Renal pelvis (tissue), 4 donors: ENCODE data around the gene CNOT4. TPM values are rescaled to one million over a fixed set of nuclear protein-coding genes. Genes with fewer than 3 reads are reported as not detected.

Source experiments
- DNase-seq: peaks from one replicate; pipeline ENCODE4 v3.0.0-alpha.2; 2013
- polyA plus RNA-seq, 3 donors: library from polyadenylated mRNA; unstranded; fragments of 120-200 nt; gene quantifications; one replicate each; pipeline ENCODE4 v1.2.1, GENCODE V29; 2013; ENCODE audit not compliant: insufficient read length in 3 of 3

The CNOT4 gene
- polyA plus RNA-seq, 3 donors, result 33.6 to 35.9 (median 34.7) TPM

DNA sequence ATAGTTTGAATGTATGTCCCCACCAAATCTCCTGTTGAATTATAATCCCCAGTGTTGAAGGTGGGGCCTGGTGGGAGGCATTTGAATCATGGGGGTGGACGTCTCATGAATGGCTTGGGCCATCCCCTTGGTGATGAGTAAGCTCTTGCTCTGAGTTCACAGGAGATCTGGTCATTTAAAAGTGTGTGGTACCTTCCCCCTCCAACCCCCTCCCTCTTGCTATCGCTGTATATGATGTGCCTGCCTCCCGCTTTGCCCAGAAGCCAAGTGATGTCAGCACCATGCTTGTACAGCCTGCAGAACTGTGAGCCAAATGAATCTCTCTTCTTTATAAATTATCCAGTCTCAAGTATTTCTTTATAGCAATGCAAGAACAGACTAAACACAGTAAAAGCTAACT lies 103.0 kb downstream of the CNOT4 start:
- no peak for DNase-seq

DNA sequence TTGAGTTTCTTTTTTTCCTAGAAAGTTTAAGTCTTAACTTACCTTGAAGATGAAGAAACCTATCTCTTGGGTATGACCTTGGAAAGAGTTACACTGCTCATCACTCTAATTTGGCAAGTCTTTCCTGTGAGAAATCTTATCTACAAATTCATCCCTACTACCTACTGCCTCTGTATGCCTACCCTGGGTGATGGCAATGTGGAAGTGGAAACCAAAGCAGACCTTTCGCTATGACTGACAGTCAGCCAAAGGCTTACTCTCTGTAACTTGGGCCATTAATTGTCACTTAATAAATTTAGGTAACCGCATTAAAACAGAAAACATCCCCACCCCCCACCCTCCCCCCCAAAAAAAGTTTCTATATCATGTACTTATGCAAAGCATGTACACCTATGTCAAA lies 103.9 kb downstream of the CNOT4 start:
- DNase-seq, result no peak

DNA sequence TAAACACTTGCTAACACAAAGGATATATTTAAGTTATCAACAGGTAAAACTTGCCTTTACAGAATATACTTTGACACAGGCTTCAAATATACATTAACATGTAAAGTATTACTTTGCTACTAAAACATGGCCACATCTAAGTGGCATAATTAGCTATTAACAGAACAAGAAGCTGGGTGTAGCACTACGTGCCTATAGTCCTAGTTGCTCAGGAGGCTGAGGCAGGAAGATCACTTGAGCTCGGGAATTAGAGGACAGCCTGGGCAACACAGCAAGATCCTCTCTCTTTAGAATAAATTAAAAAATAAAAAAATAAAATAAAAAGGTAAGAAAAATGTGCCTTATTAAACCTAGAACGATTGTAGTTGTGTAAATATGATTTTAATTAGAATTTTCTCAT lies 106.6 kb downstream of the CNOT4 start:
- DNase-seq, result no peak

DNA sequence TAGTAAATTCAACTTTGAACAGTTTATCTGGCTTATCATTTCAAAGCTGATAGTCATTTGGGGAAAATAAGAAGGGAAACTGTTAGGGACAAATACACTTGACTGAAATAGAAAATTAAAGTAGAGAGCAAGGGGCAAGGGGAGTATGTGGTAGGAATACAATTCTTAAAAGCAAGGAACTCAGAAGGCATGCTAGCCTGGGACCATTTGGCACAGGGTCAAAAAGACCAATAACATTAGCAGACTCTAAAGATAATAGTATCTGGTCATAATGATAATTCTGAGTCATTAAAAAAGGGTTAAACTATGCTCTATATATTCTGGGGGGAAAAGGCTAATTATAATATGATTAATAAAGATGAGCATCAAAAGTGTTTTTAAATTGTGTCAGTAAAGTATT lies 112.2 kb downstream of the CNOT4 start:
- DNase-seq, result no peak

DNA sequence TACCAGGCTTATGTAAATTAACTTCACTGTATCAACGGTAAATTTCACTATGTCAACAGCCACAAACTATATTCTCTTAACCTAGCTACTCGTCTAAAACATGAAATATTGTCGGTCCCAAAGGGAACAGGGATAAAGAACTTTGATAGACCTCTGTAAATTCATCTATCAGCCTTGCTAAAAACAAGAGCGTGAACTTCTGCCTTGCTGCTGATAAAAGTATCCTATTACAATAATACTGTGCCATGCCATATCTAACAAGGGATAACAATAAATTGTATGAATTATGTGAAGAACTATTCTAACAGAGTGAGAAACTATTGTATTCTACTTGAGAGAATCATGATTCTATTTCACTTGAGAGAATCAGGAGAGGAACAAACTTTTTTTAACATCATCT lies 117.2 kb downstream of the CNOT4 start:
- DNase-seq, result no peak

DNA sequence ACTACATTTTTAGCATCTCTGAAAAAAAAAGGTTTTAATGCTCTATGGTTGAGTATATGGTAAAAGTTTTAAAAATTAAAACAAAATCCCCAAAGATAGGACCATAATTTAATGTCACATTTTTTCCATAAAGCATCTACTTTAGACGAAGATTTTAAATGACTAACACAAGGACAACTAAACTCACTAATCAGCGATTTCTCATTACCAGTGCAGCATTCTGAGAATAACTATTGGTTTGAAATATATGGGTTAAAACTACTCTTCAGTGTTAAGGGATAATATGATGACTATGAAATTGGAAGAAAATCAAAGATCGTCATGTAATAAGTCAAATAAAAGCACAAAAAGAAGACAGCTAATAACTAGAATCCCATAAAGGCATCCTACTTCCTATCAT lies 118.4 kb downstream of the CNOT4 start:
- DNase-seq, result no peak

DNA sequence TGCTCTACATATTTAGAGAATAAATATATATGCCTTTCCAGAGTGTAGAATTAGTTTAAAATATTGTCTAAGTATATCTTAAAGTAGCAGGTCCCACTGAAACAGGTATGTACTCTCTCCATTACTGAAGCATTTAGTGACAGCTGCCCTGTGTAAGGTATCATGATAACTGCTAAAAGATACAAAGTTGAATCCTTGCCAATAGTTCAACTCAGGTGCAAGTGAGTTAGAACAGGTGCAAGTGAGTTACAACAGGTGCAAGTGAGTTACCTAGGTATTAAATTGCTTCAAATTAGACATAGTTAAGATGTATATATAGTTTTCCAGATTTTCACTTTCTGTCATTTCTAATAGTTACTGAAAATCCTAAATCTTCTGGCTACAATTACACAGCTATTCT lies 119.1 kb downstream of the CNOT4 start:
- no peak for DNase-seq

DNA sequence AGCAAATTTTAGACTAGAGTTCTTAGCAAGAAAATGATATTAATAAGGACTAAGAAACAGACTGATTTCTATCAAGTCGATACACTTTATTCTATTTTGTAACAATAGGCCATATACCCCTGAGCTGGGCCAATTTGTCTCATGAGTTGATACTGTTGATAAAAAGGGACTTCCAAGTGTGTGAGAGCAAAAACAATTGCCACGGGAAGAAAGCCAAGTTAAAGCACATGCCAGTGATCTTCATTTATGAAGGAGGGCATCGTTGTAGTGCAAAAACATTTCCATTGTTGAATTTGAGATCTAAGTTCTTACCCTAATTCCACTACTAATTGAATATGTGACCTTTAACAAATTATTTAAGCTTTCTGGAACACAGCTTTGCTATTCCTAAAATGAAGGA lies 119.9 kb downstream of the CNOT4 start:
- DNase-seq, result no peak

DNA sequence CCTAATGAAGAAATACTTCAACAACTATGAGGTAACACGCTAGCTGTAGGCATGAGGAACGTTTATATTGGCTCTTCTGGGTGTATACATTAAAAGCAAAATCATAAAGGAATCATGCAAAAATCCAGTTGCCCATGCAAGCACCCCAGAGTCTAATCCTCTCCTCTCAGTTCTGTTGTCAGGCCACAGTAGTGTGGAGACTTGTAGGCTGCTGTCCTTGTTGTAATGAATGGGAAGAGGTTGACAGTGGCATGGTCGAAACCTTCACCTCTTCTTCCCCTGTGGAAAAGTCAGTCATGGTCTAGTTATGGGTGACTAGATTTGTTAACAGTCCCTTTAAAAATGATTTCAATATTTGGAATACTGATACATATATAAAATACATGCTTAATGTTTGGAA lies 121.3 kb downstream of the CNOT4 start:
- no peak for DNase-seq

DNA sequence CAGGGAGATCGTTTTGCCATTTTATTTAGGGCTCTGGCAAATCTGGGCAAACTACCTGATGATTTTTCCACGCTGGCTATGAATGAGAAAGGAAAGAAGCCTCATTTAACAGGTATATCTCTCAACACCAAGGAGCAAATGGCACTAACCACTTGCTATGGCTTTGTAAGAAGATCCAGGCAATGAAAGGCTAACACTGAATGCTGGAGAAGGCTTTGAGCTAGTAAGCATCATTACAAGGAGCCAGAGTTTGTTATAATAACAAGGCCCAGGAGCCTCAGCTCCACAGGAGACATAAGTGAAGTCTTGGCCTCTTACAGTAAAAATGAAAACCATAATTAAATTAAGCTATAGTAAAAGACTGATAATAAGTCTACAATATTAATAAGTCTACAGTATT lies 123.1 kb downstream of the CNOT4 start:
- DNase-seq, result no peak

DNA sequence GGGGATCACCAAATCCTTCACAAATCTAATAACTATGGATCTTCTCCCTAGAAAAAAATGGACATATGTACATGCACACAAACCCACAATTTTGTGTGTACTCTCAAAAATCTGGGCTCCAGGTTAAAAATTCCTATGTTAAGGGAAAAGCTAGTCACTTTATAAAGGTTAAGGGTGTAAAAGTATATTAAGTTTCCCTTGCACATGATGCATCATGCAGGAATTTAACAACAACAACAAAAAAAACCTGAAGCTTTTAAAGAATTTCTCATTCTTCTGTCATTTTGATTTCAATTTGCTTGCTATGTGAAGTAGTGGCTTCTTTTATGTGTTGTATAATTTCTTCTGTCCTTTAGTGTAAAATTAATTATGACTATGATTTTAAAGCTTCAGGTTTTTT lies 123.7 kb downstream of the CNOT4 start:
- no peak for DNase-seq

DNA sequence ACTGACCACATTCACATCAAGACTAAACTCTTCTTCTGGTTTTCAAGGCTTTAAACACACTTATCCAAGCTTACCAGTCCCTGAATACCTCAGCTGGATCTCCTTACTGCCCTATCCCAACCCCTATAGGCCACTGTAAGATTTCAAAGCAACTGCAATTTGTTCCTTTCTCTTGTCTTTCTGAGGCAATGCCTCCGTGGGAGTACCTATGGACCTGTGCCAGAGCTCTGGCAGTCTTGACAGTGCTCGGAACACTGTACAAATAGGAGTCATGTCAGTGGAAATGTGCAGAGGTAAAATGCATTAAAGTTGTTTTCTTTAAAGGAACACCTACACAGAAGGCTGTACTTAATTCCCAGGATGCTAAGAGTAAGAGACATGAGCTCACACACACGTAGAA lies 124.7 kb downstream of the CNOT4 start:
- DNase-seq, result no peak

DNA sequence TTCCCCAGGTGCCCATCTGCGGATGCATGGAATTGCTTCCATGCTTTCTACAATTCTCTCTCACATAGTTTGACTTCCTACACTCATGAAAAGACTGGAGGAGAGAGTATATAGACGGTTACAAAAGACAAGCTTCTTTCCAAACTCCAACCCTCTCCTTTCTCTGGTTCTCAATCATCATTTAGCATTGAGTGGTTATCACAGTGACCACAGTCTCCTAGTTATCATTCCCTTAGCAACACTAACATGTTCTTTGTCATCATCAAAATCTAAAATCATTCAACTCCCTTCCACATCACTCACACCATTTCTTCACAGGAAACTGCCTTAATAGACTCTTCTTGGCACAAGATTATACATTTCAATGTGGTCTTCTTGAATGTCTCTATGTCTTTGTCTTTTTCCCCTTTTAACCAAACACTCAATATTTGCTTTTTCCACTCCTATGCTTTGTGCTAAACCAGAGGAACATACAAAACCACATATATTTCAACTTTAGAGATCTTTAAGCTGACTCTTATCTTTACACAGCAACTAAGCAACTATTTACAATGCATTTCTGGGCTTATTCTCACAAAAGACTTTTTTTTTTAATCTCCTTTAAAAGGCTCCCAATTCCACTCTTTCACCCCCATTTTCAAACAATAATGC lies 126.3 kb downstream of the CNOT4 start:
- DNase-seq, result no peak

DNA sequence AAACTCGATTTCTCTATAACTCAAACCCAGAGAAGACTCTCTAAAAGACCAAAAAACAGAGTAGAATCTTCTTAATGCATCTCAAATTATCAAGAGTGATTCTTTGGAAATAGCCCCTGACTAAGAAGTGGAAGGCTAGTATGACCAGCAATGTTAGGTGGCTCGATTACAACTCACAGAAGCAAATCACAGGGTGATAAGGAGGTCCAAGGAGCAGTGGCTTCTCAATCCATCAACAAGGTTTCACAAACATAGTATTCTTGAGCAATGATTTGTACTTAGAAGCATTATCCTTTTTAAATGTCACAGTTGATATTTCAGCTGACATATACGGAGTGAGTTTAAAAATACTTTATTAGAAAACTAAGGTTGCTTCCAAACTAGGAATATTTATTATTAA lies 127.7 kb downstream of the CNOT4 start:
- no peak for DNase-seq

DNA sequence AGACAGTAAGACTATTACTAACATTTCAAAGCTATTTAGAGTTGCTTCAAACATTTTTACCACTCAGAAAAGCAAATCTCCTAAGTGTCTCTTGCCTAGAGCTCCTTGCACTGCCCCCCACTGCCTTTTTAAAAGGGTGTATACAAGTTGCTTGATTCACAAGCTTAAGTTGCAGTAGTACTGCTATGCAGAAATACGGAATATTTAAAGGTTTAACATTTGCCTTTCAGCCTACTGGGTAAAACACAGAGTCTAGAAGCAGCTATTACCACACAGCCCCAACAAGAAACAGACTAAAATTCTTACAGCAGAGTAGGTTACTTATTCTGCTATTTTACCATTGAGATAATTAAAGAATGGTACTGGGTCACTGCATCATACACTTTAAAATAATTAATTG lies 128.5 kb downstream of the CNOT4 start:
- DNase-seq, result no peak

DNA sequence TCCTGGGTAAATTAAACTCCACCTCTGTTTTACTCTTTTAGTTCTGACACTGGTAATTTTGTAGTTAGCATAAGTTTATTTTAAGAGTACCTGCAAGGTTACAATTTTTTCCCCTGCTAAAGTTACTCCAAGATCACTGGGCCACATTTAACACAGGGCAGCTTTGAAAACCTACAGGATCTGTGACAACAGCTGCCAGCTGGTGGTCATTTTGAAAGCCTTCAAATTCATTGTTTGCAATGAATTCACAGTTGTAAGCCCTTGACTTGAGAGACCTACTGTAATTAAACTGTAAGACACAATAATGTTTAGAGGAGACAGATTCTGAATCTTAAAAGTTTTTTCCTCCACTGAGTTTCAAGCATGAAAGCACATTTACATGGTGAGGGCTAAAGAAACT lies 129.6 kb downstream of the CNOT4 start:
- DNase-seq, result no peak

DNA sequence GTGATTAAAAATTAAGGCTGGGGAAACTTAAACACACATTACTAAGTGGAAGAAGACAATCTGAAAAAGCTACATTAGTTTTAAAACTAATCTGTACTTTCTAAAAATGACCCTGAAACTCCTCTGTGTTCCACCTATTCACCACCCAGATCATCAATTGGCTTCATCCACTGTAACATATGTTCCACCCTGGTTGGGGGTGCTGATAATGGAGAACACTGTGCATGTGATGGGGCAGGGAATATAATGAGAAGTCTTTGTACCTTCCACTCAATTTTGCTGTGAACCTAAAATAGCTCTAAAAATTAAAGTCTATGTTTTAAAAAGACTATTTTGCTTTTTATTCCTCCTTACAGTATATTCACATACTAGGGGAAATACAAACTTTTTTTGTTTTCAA lies 132.7 kb downstream of the CNOT4 start:
- no peak for DNase-seq

DNA sequence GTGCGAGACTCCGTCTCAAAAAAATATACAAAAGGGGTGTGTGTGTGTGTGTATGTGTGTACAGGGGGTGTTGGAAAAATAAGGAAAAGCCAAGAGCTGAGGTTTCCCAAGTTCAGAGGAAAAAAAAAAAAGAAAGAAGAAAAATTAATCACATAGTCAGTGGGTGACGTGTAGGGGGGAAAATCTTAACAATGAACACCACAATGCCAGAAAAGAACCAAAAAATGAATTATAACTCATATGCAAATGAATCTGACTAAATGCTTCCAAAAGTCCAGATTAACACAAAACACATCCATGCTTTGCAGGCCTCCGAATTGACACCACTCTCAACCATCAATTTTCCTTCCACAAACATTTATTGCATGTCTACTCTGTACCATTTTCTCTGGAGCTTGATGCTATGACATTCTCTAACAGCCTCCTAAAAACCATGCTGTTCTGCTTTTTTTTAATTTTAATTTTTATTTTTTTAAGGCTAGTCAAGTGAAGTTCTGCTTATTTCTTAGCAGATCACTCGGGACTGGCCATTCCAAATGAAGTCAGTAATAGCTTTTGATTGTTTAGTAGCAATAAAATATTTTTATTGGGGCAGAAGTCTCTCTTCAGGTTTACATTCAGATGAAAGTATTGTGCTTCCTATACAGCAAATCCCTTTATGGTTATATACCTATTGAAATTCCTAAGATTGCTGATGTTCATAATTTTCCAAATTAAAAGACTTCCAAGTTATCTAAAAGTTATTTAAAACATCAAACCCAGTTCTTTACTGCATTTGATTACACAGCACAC lies 133.8 kb downstream of the CNOT4 start:
- no peak for DNase-seq

DNA sequence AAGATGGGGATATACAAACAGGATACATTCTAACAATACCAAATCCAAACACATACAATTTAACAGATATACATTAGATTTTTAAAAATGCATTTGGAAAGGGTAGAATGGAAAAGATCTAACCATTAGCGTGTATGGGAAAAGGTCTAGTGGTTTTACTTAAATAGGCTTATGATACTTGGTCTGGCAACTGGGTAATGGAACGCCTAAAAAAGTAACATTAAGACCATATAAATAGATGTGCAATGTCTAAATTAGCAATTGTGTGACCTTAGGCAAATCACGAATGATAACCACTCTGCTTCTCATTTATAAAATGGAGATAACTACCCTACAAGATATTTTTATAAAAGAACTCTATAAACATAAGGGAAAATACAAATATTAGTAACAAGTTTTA lies 135.2 kb downstream of the CNOT4 start:
- DNase-seq, result no peak

DNA sequence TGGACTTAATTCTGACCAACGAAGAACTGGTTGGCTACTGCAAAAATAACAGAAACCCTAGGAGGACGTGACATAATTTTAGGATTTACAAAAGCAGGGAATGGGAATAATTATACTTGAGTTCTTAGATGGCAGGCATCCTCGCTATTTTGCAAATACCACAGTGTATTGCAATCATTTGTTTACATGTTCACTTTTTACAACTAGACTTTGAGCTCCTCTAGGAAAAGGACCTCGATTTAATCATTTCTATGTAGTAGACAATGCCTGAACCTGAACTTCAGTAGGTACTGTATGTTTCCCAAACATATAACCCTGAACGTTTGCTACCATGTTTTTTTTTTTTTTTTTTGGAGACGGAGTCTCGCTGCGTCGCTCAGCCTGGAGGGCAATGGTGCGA lies 137.7 kb downstream of the CNOT4 start:
- DNase-seq, result no peak

DNA sequence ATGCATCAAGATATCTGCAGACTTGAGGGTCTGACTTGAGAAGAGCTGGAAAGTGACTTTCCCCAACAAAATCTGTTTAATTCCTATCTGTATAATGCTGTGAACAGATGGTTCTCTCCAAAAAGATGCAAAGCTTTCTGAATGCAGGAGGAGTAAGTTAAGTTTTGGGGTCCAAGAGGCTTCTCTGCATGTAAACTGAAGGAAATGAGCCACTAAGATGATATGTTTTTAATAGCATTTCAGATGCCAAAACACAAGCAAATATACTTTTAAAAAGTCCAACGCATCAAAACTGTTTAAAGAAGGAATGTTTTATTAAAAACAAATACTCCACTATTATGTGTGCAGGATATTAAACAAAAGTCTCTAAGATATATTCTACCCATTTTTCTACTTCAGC lies 139.2 kb downstream of the CNOT4 start:
- no peak for DNase-seq

DNA sequence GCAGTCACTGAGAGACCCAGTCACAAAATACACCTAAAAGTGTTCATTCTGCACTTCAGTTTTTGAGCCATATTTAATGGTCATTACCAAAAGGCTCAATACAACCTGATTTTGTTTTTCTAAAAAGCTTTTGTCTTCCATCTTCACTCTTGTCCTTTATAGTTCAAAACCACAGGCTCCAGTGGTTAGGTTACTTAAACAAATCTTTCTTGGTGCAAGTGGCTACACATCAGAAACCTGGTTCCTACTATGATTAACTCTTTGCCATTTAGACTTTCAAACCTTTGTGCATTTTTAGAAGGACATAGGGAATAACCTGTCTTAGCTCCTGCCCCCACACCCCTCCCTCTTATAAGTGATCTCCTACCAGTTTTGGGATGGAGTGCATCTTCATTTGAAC lies 140.5 kb downstream of the CNOT4 start:
- no peak for DNase-seq

DNA sequence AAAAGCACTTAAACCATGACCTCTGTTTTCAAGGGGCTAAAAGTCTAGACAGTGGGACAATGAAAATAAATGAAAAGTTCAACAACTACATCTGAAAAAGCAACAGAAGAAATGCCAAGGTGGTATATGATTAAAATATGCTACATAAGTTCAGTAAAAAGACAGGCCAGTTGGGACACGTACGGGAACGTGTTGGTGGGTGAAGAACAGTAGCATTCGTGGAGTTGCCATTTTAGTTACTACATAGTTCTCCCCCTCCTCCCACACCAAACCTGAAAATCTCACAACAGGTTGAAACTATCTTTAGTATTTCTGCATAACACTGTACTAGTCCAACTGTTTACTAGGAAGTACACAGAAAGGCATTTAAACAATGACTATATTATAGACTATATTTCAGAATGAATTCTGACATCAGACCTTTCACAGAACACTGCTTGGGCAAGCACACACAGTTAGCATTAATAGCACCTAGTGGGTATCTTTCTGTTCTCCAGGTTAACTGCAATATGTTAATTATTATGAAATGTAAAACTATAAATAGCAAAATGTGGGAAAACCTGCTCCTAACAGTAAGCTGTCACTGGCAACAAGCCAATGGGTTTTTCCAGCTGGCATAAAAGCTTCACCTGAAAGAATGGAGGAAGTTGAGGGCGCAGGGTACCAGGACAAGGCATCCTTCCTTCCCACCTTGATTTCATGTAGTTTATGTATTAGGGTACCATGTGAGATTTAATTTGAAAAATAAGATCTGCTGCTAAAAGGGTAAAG lies 141.3 kb downstream of the CNOT4 start:
- DNase-seq, result no peak
